ENCODE measurements around the gene GCLC. TPM values are rescaled to one million over a fixed set of nuclear protein-coding genes. Genes with fewer than 3 reads are reported as not detected.

GCLC gene
- total RNA-seq, 1 donor, result 36.3 TPM

- no peak for TF ChIP-seq CTCF (IDR thresholded peaks at IDR 0.05; ENCODE audit: insufficient read depth, low read depth, low read length)
- DNase-seq (ENCODE audit: low read depth), result no peak
- no peak overlapping the region for H3K4me3 ChIP-seq (ENCODE audit: low read depth, low read length)
These were observed 97.0 kb downstream of the GCLC start for GRCh38 chr6:53447865-53448264.

Other genes with a start within 250 kb of the GCLC start
- 78.0 and 118 TPM in 2 replicates for gene ELOVL5, start 196.2 kb downstream of the GCLC start, total RNA-seq
- under 0.01 TPM in 1 of 2 replicates, not detected in the other for gene KLHL31, start 120.7 kb upstream of the GCLC start, total RNA-seq
- gene LRRC1, start 249.9 kb upstream of the GCLC start, total RNA-seq, result 17.7 and 18.6 TPM in 2 replicates

Measured in fibroblast of villous mesenchyme (primary cell).